A549 (cell line): ENCODE measurements around the gene CCR1. TPM values are rescaled to one million over a fixed set of nuclear protein-coding genes. Genes with fewer than 3 reads are reported as not detected.

ENCODE experiments used
- ATAC-seq, 2 experiments: fragments of 200-7000 bp in 1 of 2; fragments of >200 bp in 1 of 2; cut with Nextera tagmentation in 1 of 2; cut with Tn5 transposase in 1 of 2; 3 replicates each; pipeline versions ENCODE4 v1.8.0 to v1.9.1; 2018 to 2020; ENCODE audit warnings: mild to moderate bottlenecking in 1 of 2, moderate library complexity in 1 of 2
- CTCF ChIA-PET: fragments of 300-600 bp; sonication (Branson Sonifier 250); formaldehyde crosslinking; extraction: SDS; loops from one replicate; lab custom pipeline; 2021; ENCODE audit warnings: antibody characterized with exemption, inconsistent platforms; lab: Yijun Ruan, JAX
- POLR2A ChIA-PET: fragments of 350-600 bp; formaldehyde crosslinking; extraction: SDS; loops from one replicate; lab custom pipeline; 2021; ENCODE audit warnings: antibody characterized with exemption, inconsistent platforms; lab: Yijun Ruan, JAX
- DNase-seq, 2 experiments: peaks; one replicate each; pipeline versions ENCODE4 v3.0.0 to v3.0.0-alpha.2; 2011 to 2016; ENCODE audit warnings: low read depth in 1 of 2, low spot score in 1 of 2
- FAIRE-seq: peaks from 2 replicates; lab custom pipeline; 2011; peaks lifted over from hg19 to GRCh38; lab: Jason Lieb, UNC
- H3K27ac ChIP-seq, 2 experiments: fragments of >200 bp; sonication (Bioruptor Twin); formaldehyde crosslinking; 3 replicates each; pipeline ENCODE4 v1.5.1; 2016 to 2017
- H3K4me1 ChIP-seq: fragments of >200 bp; sonication (Bioruptor Twin); formaldehyde crosslinking; 3 replicates; pipeline ENCODE4 v1.6.1; 2016
- H3K4me2 ChIP-seq: fragments of >200 bp; sonication (Bioruptor Twin); formaldehyde crosslinking; 3 replicates; pipeline ENCODE4 v1.6.1; 2016
- H3K4me3 ChIP-seq: fragments of >200 bp; sonication (Bioruptor Twin); formaldehyde crosslinking; 3 replicates; pipeline ENCODE4 v1.5.1; 2016
- H3K9me3 ChIP-seq: fragments of >200 bp; sonication (Bioruptor Twin); formaldehyde crosslinking; 3 replicates; pipeline ENCODE4 v1.6.1; 2016
- ATOH8 ChIP-seq: fragments of 250-450 bp; sonication (Bioruptor Pico); IDR thresholded peaks from 2 replicates; pipeline ENCODE4 v1.5.0; 2020; ENCODE audit warnings: low read depth, mild to moderate bottlenecking, moderate library complexity
- CBX8 ChIP-seq: fragments of 200-600 bp; sonication (generic); IDR thresholded peaks from 2 replicates; pipeline ENCODE4 v1.6.1; 2016
- CTCF ChIP-seq: fragments of >200 bp; sonication (Bioruptor Twin); formaldehyde crosslinking; IDR thresholded peaks from 3 replicates; pipeline ENCODE4 v1.5.1; 2016
- E2F6 ChIP-seq: IDR thresholded peaks from 2 replicates; pipeline ENCODE4 v1.6.1; 2012; ENCODE audit warnings: low read depth, borderline replicate concordance
- EHF ChIP-seq: fragments of 250-450 bp; sonication (Bioruptor Pico); IDR thresholded peaks from 2 replicates; pipeline ENCODE4 v1.5.0; 2020; ENCODE audit warnings: mild to moderate bottlenecking
- ELK1 ChIP-seq: fragments of 150-350 bp; IDR thresholded peaks from 2 replicates; pipeline ENCODE4 v1.6.1; 2014; ENCODE audit warnings: low read depth, mild to moderate bottlenecking, low read length
- HES2 ChIP-seq: fragments of >200 bp; sonication (Bioruptor Twin); formaldehyde crosslinking; IDR thresholded peaks from 2 replicates; pipeline ENCODE4 v1.6.1; 2016
- HEYL ChIP-seq: fragments of 250-450 bp; sonication (Bioruptor Pico); IDR thresholded peaks from 2 replicates; pipeline ENCODE4 v1.8.0; 2021; ENCODE audit warnings: mild to moderate bottlenecking, moderate library complexity
- HOXA7 ChIP-seq: fragments of 250-450 bp; sonication (Bioruptor Pico); IDR thresholded peaks from 2 replicates; pipeline ENCODE4 v1.5.0; 2020; ENCODE audit warnings: mild to moderate bottlenecking, moderate library complexity
- HOXB13 ChIP-seq: fragments of 250-450 bp; sonication (Bioruptor Pico); IDR thresholded peaks from 2 replicates; pipeline ENCODE4 v1.5.0; 2020; ENCODE audit warnings: low read depth, mild to moderate bottlenecking, moderate library complexity
- HOXB5 ChIP-seq: fragments of 250-450 bp; sonication (Bioruptor Pico); IDR thresholded peaks from 2 replicates; pipeline ENCODE4 v1.5.0; 2020; ENCODE audit warnings: mild to moderate bottlenecking, moderate library complexity
- KDM1A ChIP-seq: fragments of 200-600 bp; sonication (generic); IDR thresholded peaks from 2 replicates; pipeline ENCODE4 v1.6.1; 2016; ENCODE audit warnings: low read depth, mild to moderate bottlenecking
- MAZ ChIP-seq: fragments of 150-350 bp; IDR thresholded peaks from 2 replicates; pipeline ENCODE4 v1.6.1; 2014; ENCODE audit warnings: antibody characterized with exemption, low read depth, low read length, borderline replicate concordance
- MYC ChIP-seq: IDR thresholded peaks from 2 replicates; pipeline ENCODE4 v1.6.1; 2012; ENCODE audit warnings: mild to moderate bottlenecking, inconsistent platforms, low read length, improper control_type of control experiment, borderline replicate concordance
- NPAS2 ChIP-seq: fragments of 250-450 bp; sonication (Bioruptor Pico); IDR thresholded peaks from 2 replicates; pipeline ENCODE4 v1.8.0; 2022; ENCODE audit warnings: mild to moderate bottlenecking, moderate library complexity, borderline replicate concordance
- NR3C1 ChIP-seq: fragments of >200 bp; sonication (Bioruptor Twin); formaldehyde crosslinking; IDR thresholded peaks from 3 replicates; pipeline ENCODE4 v1.6.1; 2017
- PBX3 ChIP-seq: IDR thresholded peaks from 2 replicates; pipeline ENCODE4 v1.6.1; 2012
- POLR2A ChIP-seq: IDR thresholded peaks from 2 replicates; pipeline ENCODE4 v1.6.1; 2012; ENCODE audit warnings: mild to moderate bottlenecking, low read length
- RARB ChIP-seq: fragments of 250-450 bp; sonication (Bioruptor Pico); IDR thresholded peaks from 2 replicates; pipeline ENCODE4 v1.8.0; 2021; ENCODE audit warnings: mild to moderate bottlenecking, moderate library complexity
- REST ChIP-seq: fragments of 200-600 bp; sonication (generic); IDR thresholded peaks from 2 replicates; pipeline ENCODE4 v1.6.1; 2016; ENCODE audit warnings: antibody characterized with exemption, mild to moderate bottlenecking, moderate library complexity
- RFX5 ChIP-seq: fragments of 450-650 bp; IDR thresholded peaks from 2 replicates; pipeline ENCODE4 v1.7.1; 2014; ENCODE audit warnings: antibody characterized with exemption, mild to moderate bottlenecking, moderate library complexity
- RNF2 ChIP-seq: fragments of 200-600 bp; sonication (generic); IDR thresholded peaks from 2 replicates; pipeline ENCODE4 v1.6.1; 2016; ENCODE audit warnings: low read depth, mild to moderate bottlenecking, antibody characterized with exemption, moderate library complexity, borderline replicate concordance
- ZC3H11A ChIP-seq: fragments of 450-650 bp; IDR thresholded peaks from 2 replicates; pipeline ENCODE4 v1.6.1; 2014; ENCODE audit warnings: antibody characterized with exemption, mild to moderate bottlenecking
- ZSCAN20 ChIP-seq: fragments of 250-450 bp; sonication (Bioruptor Pico); IDR thresholded peaks from 2 replicates; pipeline ENCODE4 v1.8.0; 2022; ENCODE audit warnings: mild to moderate bottlenecking, moderate library complexity
- WGBS: methylation state at CpG from one replicate; pipeline ENCODE4 v1.1.6; 2017; ENCODE audit errors: missing lambda C conversion rate; 5-methylcytosine and 5-hydroxymethylcytosine counted together
- polyA plus RNA-seq, 4 experiments: library from polyadenylated mRNA; depleted of rRNA in 3 of 4; stranded (reverse); fragments of >200 nt; fragmentation: RNase III in 1 of 4; extraction: RNeasy Plus Mini Kit Qiagen cat#74134 plus additional on column Dnase treatment in 1 of 4; gene quantifications; 2 replicates in 3 of 4; 3 replicates in 1 of 4; pipeline ENCODE4 v1.2.3, GENCODE V29; 2011 to 2017

The CCR1 gene
- polyA plus RNA-seq, 2 of the 4 experiments (the other 2 are of a cell fraction) = 0.03 TPM; not detected in 1

- Histone ChIP-seq H3K27ac (no peak overlapping the region), H3K4me1 (no peaks in the 10 kb centered on the region), H3K4me3 (no peak overlapping the region), H3K4me2 (no peak overlapping the region), H3K9me3 (no peaks in the 10 kb centered on the region; the same call in 2 of the 3 replicates)
- ChIA-PET POLR2A (no interaction called here), CTCF (no interaction called here)
- WGBS = 17% methylated on average over 4 of the region's 4 CpGs
- DNase-seq = no peak
- ATAC-seq = no peak
- FAIRE-seq = no peak
- TF ChIP-seq RNF2 (no peak), EHF (CRISPR knock-in tag) (no peak), POLR2A (no peak)
These were observed 13.3 kb upstream of the CCR1 start for GRCh38 chr3:46221391-46221790.

GRCh38 chr3:46218196-46218709 is 10.1 kb upstream of the CCR1 start:
- DNase-seq = no peak
- TF ChIP-seq CBX8 = no peak
- no peak for TF ChIP-seq E2F6
- no peak for TF ChIP-seq HOXA7 (CRISPR knock-in tag)
- no peak for TF ChIP-seq EHF (CRISPR knock-in tag)
- no peak for TF ChIP-seq ELK1
- no peak for TF ChIP-seq NR3C1
- no peak for TF ChIP-seq RFX5
- TF ChIP-seq REST = no peak
- no peak for TF ChIP-seq KDM1A
- no peak for ATAC-seq
- Histone ChIP-seq H3K4me2 (no peak overlapping the region), H3K4me3 (no peak overlapping the region), H3K27ac (no peak overlapping the region), H3K4me1 (no peaks in the 10 kb centered on the region), H3K9me3 (no peaks in the 10 kb centered on the region)
- ChIA-PET CTCF (interaction anchor here (1.2 kb wide), 1 partner anchor 139 kb away, joined by 3 read pairs; no protein-coding TSS in a partner anchor), POLR2A (no interaction called here)
- no peak for FAIRE-seq
- 9% methylated on average over 2 of the region's 2 CpGs for WGBS

- Histone ChIP-seq H3K4me1 (no peaks in the 10 kb centered on the region), H3K27ac (no peak overlapping the region), H3K4me3 (no peak overlapping the region), H3K9me3 (no peaks in the 10 kb centered on the region), H3K4me2 (no peak overlapping the region)
- CTCF ChIA-PET = interaction anchor here (1.2 to 1.4 kb wide), 2 partner anchors 18 to 129 kb away, joined by 3 read pairs; no protein-coding TSS in a partner anchor
- DNase-seq = peak in 1 of 2 experiments; percentile 6
- no peak for FAIRE-seq
- WGBS = 0% methylated on average over 4 of the region's 4 CpGs
- POLR2A ChIA-PET = no interaction called here
- ATAC-seq = no peak
- no peak for TF ChIP-seq HEYL
- TF ChIP-seq CTCF = no peak
- no peak for TF ChIP-seq PBX3
- TF ChIP-seq NPAS2 (CRISPR knock-in tag) = no peak
- TF ChIP-seq HOXB13 (CRISPR knock-in tag) = no peak
- TF ChIP-seq HES2 = no peak
- no peak for TF ChIP-seq EHF (CRISPR knock-in tag)
- no peak for TF ChIP-seq MYC
- no peak for TF ChIP-seq HOXB5
- TF ChIP-seq ZSCAN20 = no peak
- no peak for TF ChIP-seq MAZ
- TF ChIP-seq NR3C1 = no peak
- TF ChIP-seq ZC3H11A = no peak
- no peak for TF ChIP-seq RARB
- TF ChIP-seq ATOH8 (CRISPR knock-in tag) = no peak
These were observed 7.8 kb upstream of the CCR1 start for GRCh38 chr3:46215810-46216414.
